Mononuclear cell (primary cell): ENCODE data around the gene FIGNL2. TPM values are rescaled to one million over a fixed set of nuclear protein-coding genes. Genes with fewer than 3 reads are reported as not detected.
"Not testable (repeated sequence)": the region's sequence is repeated elsewhere in the genome, so short reads cannot be mapped to it uniquely, and the experiment has no call there.

Experiments
- H3K27me3 ChIP-seq: 2 replicates; pipeline ENCODE4 v1.6.0; 2011; ENCODE audit warnings: low read length, control low read depth; ENCODE audit not compliant: insufficient read depth
- H3K4me1 ChIP-seq: 2 replicates; pipeline ENCODE4 v1.5.1; 2011; ENCODE audit warnings: mild to moderate bottlenecking, low read length, control low read depth; ENCODE audit not compliant: insufficient read depth
- H3K4me3 ChIP-seq: 2 replicates; pipeline ENCODE4 v1.5.1; 2011; ENCODE audit warnings: mild to moderate bottlenecking, low read length, moderate library complexity
- H3K9me3 ChIP-seq: 2 replicates; pipeline ENCODE4 v1.5.1; 2011; ENCODE audit warnings: low read depth, mild to moderate bottlenecking, control low read depth, low read length
- total RNA-seq: library from RNA; depleted of rRNA; stranded (reverse); fragments of >200 nt; gene quantifications from one replicate; pipeline ENCODE4 v1.2.3, GENCODE V29; 2012

FIGNL2 gene
- total RNA-seq, 1 donor = 0.31 TPM

GRCh38 chr12:51885294-51886020, 36.9 kb upstream of the FIGNL2 start:
- H3K9me3 ChIP-seq, H3K27me3 ChIP-seq, H3K4me3 ChIP-seq: not testable (repeated sequence)
- H3K4me1 ChIP-seq = peaks cover 37% of the 10 kb centered on the region

- Histone ChIP-seq H3K9me3 (no peaks in the 10 kb centered on the region), H3K27me3 (no peaks in the 10 kb centered on the region), H3K4me3 (no peak overlapping the region), H3K4me1 (peaks cover 37% of the 10 kb centered on the region)
These were observed 36.2 kb upstream of the FIGNL2 start for GRCh38 chr12:51884676-51885229.

GRCh38 chr12:51883998-51884675, 35.6 kb upstream of the FIGNL2 start:
- no peak overlapping the region for H3K4me3 ChIP-seq
- H3K27me3 ChIP-seq = no peaks in the 10 kb centered on the region
- H3K4me1 ChIP-seq = peaks cover 37% of the 10 kb centered on the region
- no peaks in the 10 kb centered on the region for H3K9me3 ChIP-seq

GRCh38 chr12:51883295-51883694, 34.8 kb upstream of the FIGNL2 start:
- H3K9me3 ChIP-seq = no peaks in the 10 kb centered on the region
- H3K27me3 ChIP-seq = no peaks in the 10 kb centered on the region
- no peak overlapping the region for H3K4me3 ChIP-seq
- peaks cover 37% of the 10 kb centered on the region for H3K4me1 ChIP-seq

- Histone ChIP-seq H3K9me3 (no peaks in the 10 kb centered on the region), H3K4me1 (peaks cover 10% of the 10 kb centered on the region), H3K4me3 (no peak overlapping the region), H3K27me3 (no peaks in the 10 kb centered on the region)
These were observed 30.6 kb upstream of the FIGNL2 start for GRCh38 chr12:51879102-51879501.

- no peak overlapping the region for H3K4me3 ChIP-seq
- peaks cover 23% of the 10 kb centered on the region for H3K4me1 ChIP-seq
- peaks cover 12% of the 10 kb centered on the region for H3K27me3 ChIP-seq
- no peaks in the 10 kb centered on the region for H3K9me3 ChIP-seq
These were observed 26.0 kb upstream of the FIGNL2 start for GRCh38 chr12:51874486-51874885.

GRCh38 chr12:51874000-51874399, 25.5 kb upstream of the FIGNL2 start:
- Histone ChIP-seq H3K4me3 (no peak overlapping the region), H3K4me1 (peaks cover 28% of the 10 kb centered on the region), H3K27me3 (peaks cover 13% of the 10 kb centered on the region), H3K9me3 (no peaks in the 10 kb centered on the region)

- H3K4me1 ChIP-seq = peaks cover 33% of the 10 kb centered on the region
- no peaks in the 10 kb centered on the region for H3K9me3 ChIP-seq
- peaks cover 19% of the 10 kb centered on the region for H3K27me3 ChIP-seq
- no peak overlapping the region for H3K4me3 ChIP-seq
These were observed 24.9 kb upstream of the FIGNL2 start for GRCh38 chr12:51873251-51873994.

GRCh38 chr12:51872689-51872981, 24.1 kb upstream of the FIGNL2 start:
- H3K4me1 ChIP-seq = peaks cover 33% of the 10 kb centered on the region
- peaks cover 25% of the 10 kb centered on the region for H3K27me3 ChIP-seq
- no peaks in the 10 kb centered on the region for H3K9me3 ChIP-seq
- no peak overlapping the region for H3K4me3 ChIP-seq

GRCh38 chr12:51871918-51872688, 23.6 kb upstream of the FIGNL2 start:
- Histone ChIP-seq H3K4me1 (peaks cover 33% of the 10 kb centered on the region), H3K4me3 (no peak overlapping the region), H3K9me3 (no peaks in the 10 kb centered on the region), H3K27me3 (peaks cover 25% of the 10 kb centered on the region)

- Histone ChIP-seq H3K27me3 (peaks cover 25% of the 10 kb centered on the region), H3K4me3 (no peak overlapping the region)
These were observed 22.6 kb upstream of the FIGNL2 start for GRCh38 chr12:51871126-51871525.

GRCh38 chr12:51870504-51870903, 22.0 kb upstream of the FIGNL2 start:
- Histone ChIP-seq H3K27me3 (peaks cover 25% of the 10 kb centered on the region), H3K4me1 (peaks cover 33% of the 10 kb centered on the region), H3K4me3 (no peak overlapping the region), H3K9me3 (no peaks in the 10 kb centered on the region)

More at GRCh38 chr12:51871126-51871525, 22.6 kb upstream of the FIGNL2 start:
- Histone ChIP-seq H3K4me1 (peaks cover 33% of the 10 kb centered on the region), H3K9me3 (no peaks in the 10 kb centered on the region)

- peaks cover 31% of the 10 kb centered on the region for H3K27me3 ChIP-seq
- H3K4me3 ChIP-seq = no peak overlapping the region
- no peaks in the 10 kb centered on the region for H3K9me3 ChIP-seq
- peaks cover 33% of the 10 kb centered on the region for H3K4me1 ChIP-seq
These were observed 21.4 kb upstream of the FIGNL2 start for GRCh38 chr12:51869931-51870330.

GRCh38 chr12:51869496-51869865, 21.0 kb upstream of the FIGNL2 start:
- peaks cover 37% of the 10 kb centered on the region for H3K4me1 ChIP-seq
- H3K4me3 ChIP-seq = no peak overlapping the region
- H3K27me3 ChIP-seq = peaks cover 35% of the 10 kb centered on the region
- no peaks in the 10 kb centered on the region for H3K9me3 ChIP-seq
